Stimulated activated memory B cell treated with anti-CD40 and anti-IgM and Interleukin-4, amounts not matched to agents 10 μg/mL and 1 μg/mL and 100 μg/mL, for 72 hours (primary cell): ENCODE data around the gene CCNA2.
A peak's percentile ranks its signal among the peaks of the same experiment; 100 is the strongest.

Experiments
- ATAC-seq: fragments of 150-1000 bp; cut with Tn5 transposase; 2 replicates; pipeline ENCODE4 v1.10.0; 2021
- H3K27ac Mint-ChIP-seq: one replicate; pipeline ENCODE4 v1.8.0; 2022; ENCODE audit warnings: mild to moderate bottlenecking, mixed read lengths
- H3K27me3 Mint-ChIP-seq: one replicate; pipeline ENCODE4 v1.8.0; 2022; ENCODE audit warnings: mixed read lengths
- H3K36me3 Mint-ChIP-seq: one replicate; pipeline ENCODE4 v1.8.0; 2022; ENCODE audit warnings: mixed read lengths
- H3K4me1 Mint-ChIP-seq: one replicate; pipeline ENCODE4 v1.8.0; 2022; ENCODE audit warnings: mixed read lengths
- H3K4me3 Mint-ChIP-seq: one replicate; pipeline ENCODE4 v1.8.0; 2022; ENCODE audit warnings: mild to moderate bottlenecking, moderate library complexity, mixed read lengths
- H3K9me3 Mint-ChIP-seq: one replicate; pipeline ENCODE4 v1.8.0; 2022; ENCODE audit warnings: mixed read lengths

Gene CCNA2

GRCh38 chr4:121823505-121824170, at the start of gene CCNA2:
Gene CCNA2 (minus strand): TSS chr4:121823883. CDS start chr4:121823628, 255 bp downstream.
- H3K27ac Mint-ChIP-seq = peak within 1 kb of the TSS; percentile 55
- peak within 1 kb of the TSS; percentile 79 for H3K4me3 Mint-ChIP-seq
- peak; percentile 98 for ATAC-seq
- no peaks in the 10 kb centered on the region for H3K27me3 Mint-ChIP-seq
- H3K9me3 Mint-ChIP-seq = no peaks in the 10 kb centered on the region
- no peaks in the 10 kb centered on the region for H3K36me3 Mint-ChIP-seq
- H3K4me1 Mint-ChIP-seq = peaks cover 13% of the 10 kb centered on the region

GRCh38 chr4:121869841-121870822, 46.4 kb upstream of the CCNA2 start, which contains the start of gene BBS7:
Gene BBS7 (minus strand): TSS chr4:121870474. CDS start chr4:121870313, 161 bp downstream.
- Mint-ChIP-seq H3K4me1 (peaks cover 17% of the 10 kb centered on the region), H3K36me3 (peaks cover 19% of the 10 kb centered on the region), H3K9me3 (no peaks in the 10 kb centered on the region), H3K27me3 (peaks cover 14% of the 10 kb centered on the region), H3K27ac (peak within 1 kb of the TSS; percentile 78), H3K4me3 (peak within 1 kb of the TSS; percentile 86)
- peak; percentile 100 for ATAC-seq

DNA sequence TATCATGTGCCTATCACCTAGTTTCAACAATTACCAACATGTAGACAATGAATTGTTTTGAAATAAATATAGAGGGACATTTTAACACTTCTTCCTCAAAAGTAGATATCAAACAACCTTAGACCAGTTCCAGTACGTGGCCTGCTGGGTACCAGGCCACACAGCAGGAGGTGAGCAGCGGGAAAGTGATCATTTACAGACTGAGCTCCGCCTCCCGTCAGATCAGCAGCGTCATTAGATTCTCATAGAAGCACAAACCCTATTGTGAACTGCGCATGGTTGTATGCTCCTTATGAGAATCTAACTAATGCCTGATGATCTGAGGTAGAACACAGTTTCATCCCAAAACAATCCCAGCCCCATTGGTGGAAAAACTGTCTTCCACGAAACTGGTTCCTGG, 40.1 kb upstream of the CCNA2 start:
- H3K4me1 Mint-ChIP-seq = peaks cover 3% of the 10 kb centered on the region
- no peak overlapping the region for H3K4me3 Mint-ChIP-seq
- H3K27ac Mint-ChIP-seq = no peak overlapping the region
- ATAC-seq = no peak
- H3K9me3 Mint-ChIP-seq = no peaks in the 10 kb centered on the region
- H3K27me3 Mint-ChIP-seq = no peaks in the 10 kb centered on the region
- H3K36me3 Mint-ChIP-seq = peaks cover 19% of the 10 kb centered on the region

GRCh38 chr4:121861426-121861825, 37.7 kb upstream of the CCNA2 start:
- Mint-ChIP-seq H3K9me3 (no peaks in the 10 kb centered on the region), H3K36me3 (peaks cover 19% of the 10 kb centered on the region), H3K27ac (no peak overlapping the region), H3K4me1 (no peaks in the 10 kb centered on the region), H3K27me3 (no peaks in the 10 kb centered on the region), H3K4me3 (no peak overlapping the region)
- no peak for ATAC-seq

DNA sequence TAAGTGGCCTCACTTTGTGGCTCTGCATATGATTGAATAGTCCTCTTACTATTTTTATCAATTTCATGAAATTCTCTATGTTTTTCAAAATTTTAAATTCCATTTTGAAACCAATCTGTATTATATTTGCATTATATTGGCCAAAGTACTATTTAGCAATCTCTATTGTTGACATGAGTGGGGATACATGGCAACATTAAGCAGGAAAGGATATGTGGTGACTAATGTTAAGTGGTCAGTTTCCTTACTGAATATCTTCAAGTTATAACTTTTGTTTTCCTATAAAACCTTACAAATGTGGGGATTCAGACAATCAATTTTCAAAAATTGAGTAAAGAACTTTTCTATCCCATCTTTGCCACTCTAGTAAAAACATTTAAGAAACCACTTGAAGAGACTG, 36.4 kb upstream of the CCNA2 start:
- Mint-ChIP-seq H3K4me3 (no peak overlapping the region), H3K4me1 (no peaks in the 10 kb centered on the region), H3K36me3 (peaks cover 8% of the 10 kb centered on the region), H3K27ac (no peak overlapping the region), H3K9me3 (no peaks in the 10 kb centered on the region), H3K27me3 (no peaks in the 10 kb centered on the region)
- no peak for ATAC-seq

DNA sequence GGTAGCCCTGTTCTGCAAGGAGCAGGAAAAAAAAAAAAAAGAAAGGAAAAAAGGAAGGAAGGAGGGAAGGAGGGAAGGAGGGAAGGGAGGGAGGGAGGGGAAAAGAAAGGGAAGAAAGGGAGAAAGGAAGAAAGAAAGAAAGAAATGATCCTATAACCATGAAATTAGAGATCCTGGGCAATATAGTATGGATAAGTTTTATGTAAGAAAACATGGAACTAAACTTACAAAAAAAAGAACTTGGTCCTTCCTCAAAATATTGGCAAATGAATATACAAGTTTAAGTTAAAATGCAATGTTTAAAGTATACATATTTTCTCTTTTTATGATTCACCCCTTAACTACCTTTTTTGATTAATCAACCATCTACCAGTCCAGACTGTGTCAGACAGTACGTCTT, 27.7 kb upstream of the CCNA2 start:
- H3K27ac Mint-ChIP-seq = no peak overlapping the region
- no peaks in the 10 kb centered on the region for H3K27me3 Mint-ChIP-seq
- no peaks in the 10 kb centered on the region for H3K4me1 Mint-ChIP-seq
- H3K4me3 Mint-ChIP-seq = no peak overlapping the region
- no peak for ATAC-seq
- H3K36me3 Mint-ChIP-seq = peaks cover 40% of the 10 kb centered on the region
- H3K9me3 Mint-ChIP-seq = no peaks in the 10 kb centered on the region

DNA sequence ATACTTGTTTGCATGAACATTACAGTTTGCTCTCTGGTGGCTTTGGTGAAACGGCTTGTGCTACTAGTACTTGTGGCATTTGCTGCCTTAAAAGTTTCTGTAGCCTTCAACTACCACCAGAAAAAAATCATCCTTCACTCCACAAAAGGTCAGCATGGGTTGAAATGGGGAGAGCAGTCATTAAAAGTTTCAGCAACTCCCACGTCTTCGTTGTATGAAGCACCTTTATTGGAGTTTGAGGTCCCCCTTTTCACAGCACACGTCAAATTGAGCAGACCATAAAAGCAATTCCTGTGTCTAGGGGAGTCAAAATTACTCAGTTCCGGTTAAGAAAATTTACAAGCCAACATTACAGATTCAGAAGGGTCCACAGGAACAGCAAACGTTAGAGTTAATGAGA, 23.0 kb upstream of the CCNA2 start:
- no peak overlapping the region for H3K4me3 Mint-ChIP-seq
- H3K36me3 Mint-ChIP-seq = peaks cover 46% of the 10 kb centered on the region
- no peak overlapping the region for H3K27ac Mint-ChIP-seq
- no peak for ATAC-seq
- H3K27me3 Mint-ChIP-seq = no peaks in the 10 kb centered on the region
- H3K4me1 Mint-ChIP-seq = no peaks in the 10 kb centered on the region
- H3K9me3 Mint-ChIP-seq = no peaks in the 10 kb centered on the region

DNA sequence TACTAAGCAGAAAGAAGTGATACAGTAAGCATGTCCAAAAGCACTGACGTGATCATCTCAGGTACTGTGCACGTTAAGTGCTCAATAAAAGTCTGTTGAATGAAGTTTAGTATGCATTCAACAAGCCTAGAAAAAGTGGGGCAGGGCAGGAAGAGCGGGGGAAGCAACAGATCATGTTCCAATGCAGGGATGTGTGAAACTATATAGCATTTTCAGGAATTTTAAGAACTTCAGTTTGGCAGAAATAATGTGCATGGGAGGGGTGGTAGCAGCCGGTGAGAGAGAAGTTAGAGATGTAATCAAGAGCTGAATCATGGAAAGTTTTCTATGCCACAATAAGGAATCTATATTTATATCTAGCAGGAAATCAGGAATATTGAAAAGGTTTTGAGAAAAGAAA, 19.2 kb upstream of the CCNA2 start:
- H3K36me3 Mint-ChIP-seq = peaks cover 50% of the 10 kb centered on the region
- no peak for ATAC-seq
- H3K4me3 Mint-ChIP-seq = no peak overlapping the region
- no peaks in the 10 kb centered on the region for H3K4me1 Mint-ChIP-seq
- H3K27me3 Mint-ChIP-seq = no peaks in the 10 kb centered on the region
- H3K9me3 Mint-ChIP-seq = no peaks in the 10 kb centered on the region
- H3K27ac Mint-ChIP-seq = no peak overlapping the region

- Mint-ChIP-seq H3K4me3 (no peak overlapping the region), H3K4me1 (no peaks in the 10 kb centered on the region), H3K27ac (no peak overlapping the region), H3K27me3 (no peaks in the 10 kb centered on the region), H3K9me3 (no peaks in the 10 kb centered on the region), H3K36me3 (peaks cover 27% of the 10 kb centered on the region)
- ATAC-seq = no peak
Observed at GRCh38 chr4:121838136-121838535, 14.5 kb upstream of the CCNA2 start.

DNA sequence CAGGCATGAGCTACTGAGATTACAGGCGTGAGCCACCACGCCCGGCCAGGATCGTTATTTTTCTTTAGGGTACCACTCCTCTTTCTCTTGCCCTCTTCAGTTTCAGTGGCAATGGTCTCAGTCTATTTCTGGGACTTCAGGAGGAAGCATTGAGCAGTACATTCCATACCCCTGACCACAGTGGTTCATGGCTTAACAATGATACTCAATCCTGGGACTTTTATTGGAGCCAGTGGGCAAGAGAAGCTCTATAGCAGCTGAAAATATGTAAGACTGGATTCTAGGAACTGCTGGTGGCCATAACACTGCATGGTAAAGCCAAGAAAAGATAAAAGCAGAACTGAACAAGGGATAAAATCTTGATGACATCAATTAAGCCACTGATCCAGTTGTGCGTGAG, 5.8 kb upstream of the CCNA2 start:
- Mint-ChIP-seq H3K36me3 (peaks cover 7% of the 10 kb centered on the region), H3K9me3 (no peaks in the 10 kb centered on the region), H3K4me1 (no peaks in the 10 kb centered on the region), H3K4me3 (no peak overlapping the region), H3K27me3 (no peaks in the 10 kb centered on the region), H3K27ac (no peak overlapping the region)
- no peak for ATAC-seq

DNA sequence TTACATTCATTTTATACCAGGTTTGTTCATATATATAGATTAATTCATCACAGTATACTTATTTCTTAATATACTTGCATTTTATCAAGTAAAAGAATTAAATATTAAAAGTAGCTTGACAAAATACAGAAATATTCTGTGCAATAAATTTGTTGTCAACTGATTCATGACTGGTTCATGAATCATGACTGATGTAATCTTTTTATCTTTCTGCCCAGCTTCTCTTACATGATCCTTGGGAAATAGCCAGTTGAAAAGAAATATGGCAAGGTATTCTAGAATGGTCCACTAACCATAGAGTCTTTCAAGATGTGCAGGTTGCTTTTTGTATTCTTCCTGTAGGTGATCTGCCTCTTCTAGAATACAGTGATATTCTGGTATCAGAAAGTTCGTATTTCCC, 4.2 kb upstream of the CCNA2 start:
- Mint-ChIP-seq H3K9me3 (no peaks in the 10 kb centered on the region), H3K27ac (no peak overlapping the region)

DNA sequence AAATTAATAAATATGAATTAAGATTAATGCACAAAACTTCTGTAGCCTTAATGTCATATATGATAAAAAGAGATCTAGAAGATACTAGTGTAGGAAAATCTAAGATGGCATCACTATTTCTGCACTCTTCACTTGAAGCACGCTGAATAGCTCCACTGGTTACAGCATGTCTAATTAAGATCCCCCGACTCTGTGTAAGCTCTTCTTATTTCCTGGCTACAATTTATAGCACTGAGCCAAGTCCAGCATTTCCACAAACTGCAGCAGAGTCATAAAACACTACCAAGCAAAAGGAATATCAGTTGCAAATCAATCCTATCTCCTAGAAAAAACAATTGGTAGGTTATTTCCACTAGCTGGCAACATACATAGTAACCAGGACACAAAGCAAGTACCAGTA, 1.3 kb upstream of the CCNA2 start:
- Mint-ChIP-seq H3K27ac (no peak overlapping the region), H3K4me3 (no peak overlapping the region), H3K36me3 (no peaks in the 10 kb centered on the region), H3K4me1 (peaks cover 13% of the 10 kb centered on the region), H3K9me3 (no peaks in the 10 kb centered on the region), H3K27me3 (no peaks in the 10 kb centered on the region)
- ATAC-seq = no peak

More for the DNA sequence above, 4.2 kb upstream of the CCNA2 start:
- peaks cover 7% of the 10 kb centered on the region for H3K36me3 Mint-ChIP-seq
- H3K4me3 Mint-ChIP-seq = no peak overlapping the region
- ATAC-seq = no peak
- H3K4me1 Mint-ChIP-seq = peaks cover 8% of the 10 kb centered on the region
- H3K27me3 Mint-ChIP-seq = no peaks in the 10 kb centered on the region

- Mint-ChIP-seq H3K36me3 (no peaks in the 10 kb centered on the region), H3K4me3 (peak overlapping the region; percentile 79), H3K27ac (peak overlapping the region; percentile 55), H3K27me3 (no peaks in the 10 kb centered on the region), H3K4me1 (peaks cover 13% of the 10 kb centered on the region), H3K9me3 (no peaks in the 10 kb centered on the region)
- no peak for ATAC-seq
Observed at GRCh38 chr4:121824171-121824527, 466 bp upstream of the CCNA2 start.

- ATAC-seq = peak; percentile 2
- peaks cover 5% of the 10 kb centered on the region for H3K36me3 Mint-ChIP-seq
- peak overlapping the region; percentile 55 for H3K27ac Mint-ChIP-seq
- H3K27me3 Mint-ChIP-seq = no peaks in the 10 kb centered on the region
- peak overlapping the region; percentile 79 for H3K4me3 Mint-ChIP-seq
- no peaks in the 10 kb centered on the region for H3K9me3 Mint-ChIP-seq
- peaks cover 13% of the 10 kb centered on the region for H3K4me1 Mint-ChIP-seq
Observed at GRCh38 chr4:121822796-121823504, 733 bp downstream of the CCNA2 start.

- H3K9me3 Mint-ChIP-seq = no peaks in the 10 kb centered on the region
- H3K27ac Mint-ChIP-seq = no peak overlapping the region
- no peak for ATAC-seq
- peaks cover 13% of the 10 kb centered on the region for H3K4me1 Mint-ChIP-seq
- peaks cover 5% of the 10 kb centered on the region for H3K36me3 Mint-ChIP-seq
- no peaks in the 10 kb centered on the region for H3K27me3 Mint-ChIP-seq
- no peak overlapping the region for H3K4me3 Mint-ChIP-seq
Observed at GRCh38 chr4:121822047-121822446, 1.6 kb downstream of the CCNA2 start.
